OCI-M2 (cell line): Measurements from ENCODE around the gene MT1HL1.

Experiments used
- DNase-seq: peaks from one replicate; lab custom pipeline; 2025; ENCODE audit not compliant: unreplicated experiment; lab: John Stamatoyannopoulos, UW

MT1HL1 gene

GRCh38 chr1:237004116-237004515, at the start of gene MT1HL1:
Gene MT1HL1, minus strand, starts transcription at chr1:237004441. Its CDS starts 69 bp downstream, at chr1:237004372.
- no peak for DNase-seq

GRCh38 chr1:237050915-237051314, 46.7 kb upstream of the MT1HL1 start:
- DNase-seq = no peak

- no peak for DNase-seq
Observed at GRCh38 chr1:237050185-237050584, 45.9 kb upstream of the MT1HL1 start.

GRCh38 chr1:237048803-237049202, 44.6 kb upstream of the MT1HL1 start:
- DNase-seq = no peak

GRCh38 chr1:237045278-237046016, 41.2 kb upstream of the MT1HL1 start:
- no peak for DNase-seq

GRCh38 chr1:237043846-237044636, 39.8 kb upstream of the MT1HL1 start:
- no peak for DNase-seq

GRCh38 chr1:237042892-237043576, 38.8 kb upstream of the MT1HL1 start:
- no peak for DNase-seq

- DNase-seq = no peak
Observed at GRCh38 chr1:237042526-237042891, 38.3 kb upstream of the MT1HL1 start.

- no peak for DNase-seq
Observed at GRCh38 chr1:237041795-237042525, 37.7 kb upstream of the MT1HL1 start, which contains the start of gene RYR2. Gene RYR2, plus strand, starts transcription at chr1:237042184. Its CDS starts 338 bp downstream, at chr1:237042522.

GRCh38 chr1:237041461-237041794, 37.2 kb upstream of the MT1HL1 start:
- DNase-seq = no peak

GRCh38 chr1:237040823-237041222, 36.6 kb upstream of the MT1HL1 start:
- no peak for DNase-seq

GRCh38 chr1:237038211-237038610, 34.0 kb upstream of the MT1HL1 start:
- DNase-seq = no peak

- DNase-seq = no peak
Observed at GRCh38 chr1:237035759-237036158, 31.5 kb upstream of the MT1HL1 start.

- DNase-seq = no peak
Observed at GRCh38 chr1:237033804-237034203, 29.6 kb upstream of the MT1HL1 start.

- DNase-seq = no peak
Observed at GRCh38 chr1:237033061-237033460, 28.8 kb upstream of the MT1HL1 start.

GRCh38 chr1:237032029-237032428, 27.8 kb upstream of the MT1HL1 start:
- DNase-seq = no peak

- DNase-seq = no peak
Observed at GRCh38 chr1:237031480-237031879, 27.2 kb upstream of the MT1HL1 start.

GRCh38 chr1:237029850-237030535, 25.8 kb upstream of the MT1HL1 start:
- no peak for DNase-seq

GRCh38 chr1:237029240-237029639, 25.0 kb upstream of the MT1HL1 start:
- no peak for DNase-seq

GRCh38 chr1:237025358-237026074, 21.3 kb upstream of the MT1HL1 start:
- DNase-seq = no peak
